IMR-90 (cell line): ENCODE measurements around the gene ABCC3. TPM values are rescaled to one million over a fixed set of nuclear protein-coding genes. Genes with fewer than 3 reads are reported as not detected.

Experiments used
- ATAC-seq: fragments of 200-7000 bp; cut with Tn5 transposase; 2 replicates; pipeline ENCODE4 v1.9.1; 2020; ENCODE audit warnings: low read depth, mild to moderate bottlenecking, moderate library complexity
- BruUV-seq: library from RNA; stranded (reverse); fragments of 400-500 nt; replicated peaks from 2 replicates; lab custom pipeline; 2021; lab: Mats Ljungman, UMichigan
- CTCF ChIA-PET: fragments of 300-600 bp; formaldehyde crosslinking; extraction: SDS; loops from one replicate; lab custom pipeline; 2021; ENCODE audit warnings: antibody characterized with exemption; lab: Yijun Ruan, JAX
- POLR2A ChIA-PET: fragments of 300-600 bp; sonication (Branson Sonifier 250); formaldehyde crosslinking; loops from one replicate; lab custom pipeline; 2022; ENCODE audit warnings: antibody characterized with exemption; ENCODE audit not compliant: unreplicated experiment; lab: Charles Lee
- DNase-seq: peaks from one replicate; pipeline ENCODE4 v3.0.0; 2013
- H2AFZ ChIP-seq: replicated peaks from 2 replicates; pipeline ENCODE3; 2013; ENCODE audit warnings: low read length, mild to moderate bottlenecking; ENCODE audit not compliant: poor library complexity
- H2AK5ac ChIP-seq: 2 replicates; pipeline ENCODE4 v1.6.1; 2013; ENCODE audit warnings: low read depth, low read length, inconsistent platforms
- H2AK9ac ChIP-seq: replicated peaks from 2 replicates; pipeline ENCODE3; 2013; ENCODE audit warnings: mild to moderate bottlenecking, low read depth, low read length, moderate library complexity; ENCODE audit not compliant: poor library complexity
- H2BK120ac ChIP-seq: 2 replicates; pipeline ENCODE4 v1.6.1; 2013; ENCODE audit warnings: low read depth, low read length, inconsistent platforms
- H2BK15ac ChIP-seq: 3 replicates; pipeline ENCODE4 v1.6.1; 2013; ENCODE audit warnings: low read depth, low read length, inconsistent platforms
- H2BK20ac ChIP-seq: 2 replicates; pipeline ENCODE4 v1.6.1; 2013; ENCODE audit warnings: low read depth, mild to moderate bottlenecking, inconsistent platforms, low read length, moderate library complexity
- H2BK5ac ChIP-seq: 2 replicates; pipeline ENCODE4 v1.6.1; 2013; ENCODE audit warnings: mild to moderate bottlenecking, low read depth, low read length, inconsistent platforms; ENCODE audit not compliant: poor library complexity, severe bottlenecking
- H3K14ac ChIP-seq: replicated peaks from 2 replicates; pipeline ENCODE4 v1.6.1; 2013; ENCODE audit warnings: low read depth, low read length, inconsistent platforms
- H3K18ac ChIP-seq: 2 replicates; pipeline ENCODE4 v1.6.1; 2013; ENCODE audit warnings: low read depth, low read length, control low read depth
- H3K23ac ChIP-seq: 2 replicates; pipeline ENCODE4 v1.6.1; 2013; ENCODE audit warnings: low read depth, low read length, inconsistent platforms
- H3K27ac ChIP-seq: 2 replicates; pipeline ENCODE4 v1.5.1; 2013; ENCODE audit warnings: mild to moderate bottlenecking, control low read depth, low read length; ENCODE audit not compliant: insufficient read depth
- H3K27me3 ChIP-seq: 2 replicates; pipeline ENCODE4 v1.6.1; 2013; ENCODE audit warnings: low read length; ENCODE audit not compliant: control insufficient read depth, insufficient read depth
- H3K36me3 ChIP-seq: 2 replicates; pipeline ENCODE4 v1.6.1; 2013; ENCODE audit warnings: low read length, mixed read lengths; ENCODE audit not compliant: control insufficient read depth, insufficient read depth
- H3K4ac ChIP-seq: 2 replicates; pipeline ENCODE4 v1.6.1; 2013; ENCODE audit warnings: low read depth, low read length, inconsistent platforms
- H3K4me1 ChIP-seq: 2 replicates; pipeline ENCODE4 v1.6.1; 2013; ENCODE audit warnings: low read length, mixed read lengths; ENCODE audit not compliant: control insufficient read depth, insufficient read depth
- H3K4me2 ChIP-seq: 2 replicates; pipeline ENCODE4 v1.6.1; 2013; ENCODE audit warnings: low read depth, mild to moderate bottlenecking, control low read depth, low read length, moderate library complexity
- H3K4me3 ChIP-seq: 2 replicates; pipeline ENCODE4 v1.5.1; 2013; ENCODE audit warnings: low read depth, mild to moderate bottlenecking, control low read depth, low read length, moderate library complexity; ENCODE audit not compliant: insufficient read depth
- H3K56ac ChIP-seq: 2 replicates; pipeline ENCODE4 v1.6.1; 2013; ENCODE audit warnings: low read length, inconsistent platforms; ENCODE audit not compliant: insufficient read depth; ENCODE audit errors: extremely low read depth
- H3K79me1 ChIP-seq, 2 experiments: 2 replicates each; pipeline ENCODE4 v1.6.1; 2013; ENCODE audit warnings: low read length in 2 of 2, inconsistent platforms in 1 of 2, low read depth in 1 of 2
- H3K9ac ChIP-seq: 2 replicates; pipeline ENCODE4 v1.6.1; 2013; ENCODE audit warnings: low read depth, low read length, control low read depth
- H3K9me1 ChIP-seq: 2 replicates; pipeline ENCODE4 v1.6.1; 2013; ENCODE audit warnings: low read length, inconsistent platforms; ENCODE audit not compliant: insufficient read depth
- H3K9me3 ChIP-seq: 2 replicates; pipeline ENCODE4 v1.6.1; 2013; ENCODE audit warnings: low read length; ENCODE audit not compliant: control insufficient read depth, insufficient read depth
- H4K20me1 ChIP-seq: 2 replicates; pipeline ENCODE4 v1.6.1; 2013; ENCODE audit warnings: low read length, inconsistent platforms; ENCODE audit not compliant: insufficient read depth
- H4K5ac ChIP-seq: 2 replicates; pipeline ENCODE4 v1.6.1; 2013; ENCODE audit warnings: mild to moderate bottlenecking, low read depth, low read length, control low read depth
- H4K8ac ChIP-seq, 2 experiments: 2 replicates each; pipeline ENCODE4 v1.6.1; 2013; ENCODE audit warnings: low read depth in 2 of 2, low read length in 2 of 2, control low read depth in 1 of 2, inconsistent platforms in 1 of 2
- H4K91ac ChIP-seq: 2 replicates; pipeline ENCODE4 v1.6.1; 2013; ENCODE audit warnings: low read depth, low read length, inconsistent platforms; ENCODE audit not compliant: insufficient read depth
- BHLHE40 ChIP-seq: fragments of 150-350 bp; IDR thresholded peaks from 2 replicates; pipeline ENCODE4 v1.6.1; 2016; ENCODE audit warnings: mild to moderate bottlenecking, low read depth, low read length
- CEBPB ChIP-seq: IDR thresholded peaks from 2 replicates; pipeline ENCODE4 v1.6.1; 2012; ENCODE audit warnings: low read depth, low read length, improper control_type of control experiment
- CHD1 ChIP-seq: IDR thresholded peaks from 2 replicates; pipeline ENCODE4 v1.6.1; 2012; ENCODE audit warnings: low read depth, low read length, improper control_type of control experiment
- ELK1 ChIP-seq: fragments of 150-350 bp; IDR thresholded peaks from 2 replicates; pipeline ENCODE4 v1.6.1; 2016; ENCODE audit warnings: low read depth, mild to moderate bottlenecking, low read length, moderate library complexity, borderline replicate concordance
- FOS ChIP-seq: fragments of 150-350 bp; IDR thresholded peaks from 2 replicates; pipeline ENCODE4 v1.6.1; 2016; ENCODE audit warnings: low read depth, low read length
- MAFK ChIP-seq: IDR thresholded peaks from 2 replicates; pipeline ENCODE4 v1.6.1; 2012; ENCODE audit warnings: low read depth, low read length, improper control_type of control experiment
- MXI1 ChIP-seq: IDR thresholded peaks from 2 replicates; pipeline ENCODE4 v1.6.1; 2012; ENCODE audit warnings: low read depth, mild to moderate bottlenecking, low read length, moderate library complexity, borderline replicate concordance
- NFE2L2 ChIP-seq: fragments of 150-350 bp; IDR thresholded peaks from 2 replicates; pipeline ENCODE4 v1.6.1; 2016; ENCODE audit warnings: low read depth, mild to moderate bottlenecking, low read length
- POLR2A ChIP-seq: IDR thresholded peaks from 2 replicates; pipeline ENCODE4 v1.6.1; 2012; ENCODE audit warnings: mild to moderate bottlenecking, low read depth, low read length
- RAD21 ChIP-seq: IDR thresholded peaks from 2 replicates; pipeline ENCODE4 v1.6.1; 2012; ENCODE audit warnings: low read length, improper control_type of control experiment
- RCOR1 ChIP-seq: IDR thresholded peaks from 2 replicates; pipeline ENCODE4 v1.6.1; 2012; ENCODE audit warnings: mild to moderate bottlenecking, low read length, improper control_type of control experiment; ENCODE audit not compliant: insufficient replicate concordance
- RFX5 ChIP-seq: IDR thresholded peaks from 2 replicates; pipeline ENCODE4 v1.8.0; 2012; ENCODE audit warnings: low read depth, mild to moderate bottlenecking, low read length, moderate library complexity
- SMC3 ChIP-seq: fragments of 150-350 bp; IDR thresholded peaks from 2 replicates; pipeline ENCODE4 v1.6.1; 2016; ENCODE audit warnings: low read depth, mild to moderate bottlenecking, antibody characterized with exemption, low read length, moderate library complexity
- USF2 ChIP-seq: fragments of 150-350 bp; IDR thresholded peaks from 2 replicates; pipeline ENCODE4 v1.6.1; 2017; ENCODE audit warnings: mild to moderate bottlenecking, antibody characterized with exemption, low read length, low read depth
- WGBS, 2 experiments: methylation state at CpG; one replicate each; pipeline versions ENCODE4 v1.1.5 to v1.1.7; 2013; ENCODE audit warnings: missing lambda C conversion rate in 2 of 2; ENCODE audit not compliant: insufficient read length in 1 of 2; ENCODE audit errors: extremely low coverage in 2 of 2; 5-methylcytosine and 5-hydroxymethylcytosine counted together
- dilution Hi-C: fragments of 300-500 bp; cut with HindIII; formaldehyde crosslinking; loops from one replicate; pipeline ENCODE4 v1.14.3; 2018; ENCODE audit warnings: low sequenced_read_pairs; ENCODE audit not compliant: unreplicated experiment
- in situ Hi-C: fragments of 300-500 bp; cut with MboI; formaldehyde crosslinking; loops from 3 replicates; pipeline ENCODE4 v1.14.3; 2019; ENCODE audit warnings: low sequenced_read_pairs, inconsistent platforms, mixed read lengths
- intact Hi-C: fragments of 100-400 bp; cut with micrococcal nuclease; formaldehyde crosslinking; loops from 2 replicates; pipeline ENCODE4 v1.10.0; 2022
- polyA plus RNA-seq, 3 experiments: library from polyadenylated mRNA; depleted of rRNA; stranded (reverse); fragments of >200 nt; gene quantifications; 2 replicates each; pipeline ENCODE4 v1.2.3, GENCODE V29; 2012; ENCODE audit warnings: low replicate concordance in 1 of 3
- total RNA-seq: library from RNA; depleted of rRNA; stranded (reverse); fragments of >200 nt; gene quantifications from 2 replicates; pipeline ENCODE4 v1.2.3, GENCODE V29; 2012
- TF ChIP-seq, protein P1 (sequence below): conservative IDR thresholded peaks from 2 replicates; pipeline ENCODE4 v1.5.1; 2012; ENCODE audit warnings: mild to moderate bottlenecking, low read depth, low read length, improper control_type of control experiment

Gene ABCC3
- total and polyA plus RNA-seq, 2 of the 4 experiments (the other 2 are of a cell fraction), result 3.2 to 6.6 TPM

- intact Hi-C loops, result no loop called here
- Histone ChIP-seq H4K91ac (no peak overlapping the region), H2AFZ (no peak overlapping the region), H3K14ac (no peak overlapping the region), H3K18ac (no peak overlapping the region), H3K27ac (no peak overlapping the region), H2AK5ac (no peak overlapping the region), H3K9me3 (no peaks in the 10 kb centered on the region), H2BK20ac (no peak overlapping the region), H2BK15ac (no peak overlapping the region), H2AK9ac (no peak overlapping the region), H3K9ac (no peak overlapping the region), H4K20me1 (peaks cover 59% of the 10 kb centered on the region), H3K23ac (no peak overlapping the region), H3K27me3 (no peaks in the 10 kb centered on the region), H3K36me3 (peaks cover 17% of the 10 kb centered on the region), H2BK120ac (no peak overlapping the region), H4K5ac (no peak overlapping the region), H3K4me2 (no peak overlapping the region), H3K4me1 (peaks cover 3% of the 10 kb centered on the region; the same call in 1 of the 2 replicates), H3K56ac (no peak overlapping the region), H4K8ac (no peak overlapping the region), H2BK5ac (no peak overlapping the region), H3K79me1 (peaks cover 33 to 60% of the 10 kb centered on the region in 2 experiments), H3K4ac (no peak overlapping the region), H3K9me1 (peaks cover 11% of the 10 kb centered on the region), H3K4me3 (no peak overlapping the region)
- DNase-seq (no peak), ATAC-seq (no peak)
- CTCF ChIA-PET, result no interaction called here
- dilution Hi-C loops, result no loop called here
- in situ Hi-C loops, result no loop called here
- POLR2A ChIA-PET, result no interaction called here
- no peak for TF ChIP-seq RFX5
- no peak for TF ChIP-seq CHD1
- no peak for TF ChIP-seq USF2
- TF ChIP-seq, protein P1, sequence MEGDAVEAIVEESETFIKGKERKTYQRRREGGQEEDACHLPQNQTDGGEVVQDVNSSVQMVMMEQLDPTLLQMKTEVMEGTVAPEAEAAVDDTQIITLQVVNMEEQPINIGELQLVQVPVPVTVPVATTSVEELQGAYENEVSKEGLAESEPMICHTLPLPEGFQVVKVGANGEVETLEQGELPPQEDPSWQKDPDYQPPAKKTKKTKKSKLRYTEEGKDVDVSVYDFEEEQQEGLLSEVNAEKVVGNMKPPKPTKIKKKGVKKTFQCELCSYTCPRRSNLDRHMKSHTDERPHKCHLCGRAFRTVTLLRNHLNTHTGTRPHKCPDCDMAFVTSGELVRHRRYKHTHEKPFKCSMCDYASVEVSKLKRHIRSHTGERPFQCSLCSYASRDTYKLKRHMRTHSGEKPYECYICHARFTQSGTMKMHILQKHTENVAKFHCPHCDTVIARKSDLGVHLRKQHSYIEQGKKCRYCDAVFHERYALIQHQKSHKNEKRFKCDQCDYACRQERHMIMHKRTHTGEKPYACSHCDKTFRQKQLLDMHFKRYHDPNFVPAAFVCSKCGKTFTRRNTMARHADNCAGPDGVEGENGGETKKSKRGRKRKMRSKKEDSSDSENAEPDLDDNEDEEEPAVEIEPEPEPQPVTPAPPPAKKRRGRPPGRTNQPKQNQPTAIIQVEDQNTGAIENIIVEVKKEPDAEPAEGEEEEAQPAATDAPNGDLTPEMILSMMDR, result no peak
- no peak for TF ChIP-seq FOS
- TF ChIP-seq RCOR1, result no peak
- no peak for TF ChIP-seq CEBPB
- TF ChIP-seq BHLHE40, result no peak
- TF ChIP-seq NFE2L2, result no peak
- TF ChIP-seq POLR2A, result no peak
- TF ChIP-seq ELK1, result no peak
- TF ChIP-seq SMC3, result no peak
- TF ChIP-seq MXI1, result no peak
- no peak for TF ChIP-seq RAD21
- TF ChIP-seq MAFK, result no peak
- no TSS peak for BruUV-seq
- WGBS, 2 experiments, result 100% methylated on average over 2 of the region's 2 CpGs; no CpG with 5 or more reads in 1 of the 2 experiments
Measured at GRCh38 chr17:50737118-50737698, 102.5 kb downstream of the ABCC3 start.
